ENCODE data around the gene CYP8B1.

CYP8B1 gene

GRCh38 chr3:42868841-42869240, 6.8 kb downstream of the CYP8B1 start:
- Histone ChIP-seq H4K20me1 (ENCODE audit: control insufficient read depth, insufficient read depth, low read depth, low read length) (no peaks in the 10 kb centered on the region), H3K9me3 (ENCODE audit: control insufficient read depth, insufficient read depth, low read length) (no peaks in the 10 kb centered on the region), H3K4me1 (ENCODE audit: control insufficient read depth, low read length) (no peaks in the 10 kb centered on the region), H3K27ac (ENCODE audit: low read depth, low read length) (no peak overlapping the region), H3K27me3 (ENCODE audit: control insufficient read depth, low read length) (no peaks in the 10 kb centered on the region), H3K4me2 (ENCODE audit: low read length) (no peak overlapping the region), H3K36me3 (ENCODE audit: control insufficient read depth, low read length) (no peaks in the 10 kb centered on the region), H3K79me2 (ENCODE audit: control insufficient read depth, low read length) (no peaks in the 10 kb centered on the region), H3F3A (ENCODE audit: control insufficient read depth, insufficient read depth) (no peaks in the 10 kb centered on the region), H3K9me2 (replicated peaks; ENCODE audit: control insufficient read depth, low read length) (no peaks in the 10 kb centered on the region), H3K4me3 (ENCODE audit: low read length) (no peak overlapping the region)
- TF ChIP-seq CTCF (IDR thresholded peaks at IDR 0.05; ENCODE audit: low read depth, low read length, poor library complexity, severe bottlenecking) = no peak

DNA sequence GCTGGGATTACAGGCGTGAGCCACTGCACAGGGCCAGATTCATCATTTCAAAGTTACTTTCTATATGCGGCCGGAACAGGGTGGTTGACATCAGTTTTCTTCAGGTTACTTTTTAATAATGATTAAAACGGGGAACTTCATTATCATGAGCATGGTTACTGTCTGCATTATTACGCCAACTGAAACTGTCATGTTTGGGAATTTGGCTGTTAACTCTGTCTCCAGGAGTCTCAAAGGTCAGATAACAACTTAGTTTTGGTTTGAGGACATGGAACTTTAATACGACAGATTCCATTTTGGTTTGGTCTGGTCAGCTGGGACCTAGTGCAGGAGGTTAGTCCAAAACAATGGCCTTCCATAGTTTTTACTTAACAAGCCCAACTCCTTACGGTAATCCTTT, 8.5 kb downstream of the CYP8B1 start:
- H3F3A ChIP-seq (ENCODE audit: control insufficient read depth, insufficient read depth) = no peaks in the 10 kb centered on the region
- H3K9me2 ChIP-seq (replicated peaks; ENCODE audit: control insufficient read depth, low read length) = no peaks in the 10 kb centered on the region
- H3K79me2 ChIP-seq (ENCODE audit: control insufficient read depth, low read length) = no peaks in the 10 kb centered on the region
- no peaks in the 10 kb centered on the region for H3K9me3 ChIP-seq (ENCODE audit: control insufficient read depth, insufficient read depth, low read length)
- H3K4me3 ChIP-seq (ENCODE audit: low read length) = no peak overlapping the region
- H4K20me1 ChIP-seq (ENCODE audit: control insufficient read depth, insufficient read depth, low read depth, low read length) = no peaks in the 10 kb centered on the region
- H3K27ac ChIP-seq (ENCODE audit: low read depth, low read length) = no peak overlapping the region
- no peak for TF ChIP-seq EZH2phosphoT487 (IDR thresholded peaks at IDR 0.05; ENCODE audit: borderline replicate concordance, low read length)
- TF ChIP-seq CTCF (IDR thresholded peaks at IDR 0.05; ENCODE audit: low read depth, low read length, poor library complexity, severe bottlenecking) = no peak
- no peaks in the 10 kb centered on the region for H3K27me3 ChIP-seq (ENCODE audit: control insufficient read depth, low read length)
- no peak overlapping the region for H3K4me2 ChIP-seq (ENCODE audit: low read length)
- no peaks in the 10 kb centered on the region for H3K4me1 ChIP-seq (ENCODE audit: control insufficient read depth, low read length)
- no peaks in the 10 kb centered on the region for H3K36me3 ChIP-seq (ENCODE audit: control insufficient read depth, low read length)

GRCh38 chr3:42865256-42865655, 10.4 kb downstream of the CYP8B1 start:
- Histone ChIP-seq H3K4me2 (ENCODE audit: low read length) (no peak overlapping the region), H4K20me1 (ENCODE audit: control insufficient read depth, insufficient read depth, low read depth, low read length) (no peaks in the 10 kb centered on the region), H3K4me1 (ENCODE audit: control insufficient read depth, low read length) (no peaks in the 10 kb centered on the region), H3K27ac (ENCODE audit: low read depth, low read length) (no peak overlapping the region), H3K79me2 (ENCODE audit: control insufficient read depth, low read length) (no peaks in the 10 kb centered on the region), H3K4me3 (ENCODE audit: low read length) (no peak overlapping the region), H3K27me3 (ENCODE audit: control insufficient read depth, low read length) (no peaks in the 10 kb centered on the region), H3K9me2 (replicated peaks; ENCODE audit: control insufficient read depth, low read length) (no peaks in the 10 kb centered on the region), H3K9me3 (ENCODE audit: control insufficient read depth, insufficient read depth, low read length) (no peaks in the 10 kb centered on the region), H3F3A (ENCODE audit: control insufficient read depth, insufficient read depth) (no peaks in the 10 kb centered on the region), H3K36me3 (ENCODE audit: control insufficient read depth, low read length) (no peaks in the 10 kb centered on the region)
- TF ChIP-seq EZH2phosphoT487 (IDR thresholded peaks at IDR 0.05; ENCODE audit: borderline replicate concordance, low read length) (no peak), CTCF (IDR thresholded peaks at IDR 0.05; ENCODE audit: low read depth, low read length, poor library complexity, severe bottlenecking) (no peak)

Data from DOHH2 (cell line).